ENCODE results near the gene ZNF655.

Gene ZNF655

DNA sequence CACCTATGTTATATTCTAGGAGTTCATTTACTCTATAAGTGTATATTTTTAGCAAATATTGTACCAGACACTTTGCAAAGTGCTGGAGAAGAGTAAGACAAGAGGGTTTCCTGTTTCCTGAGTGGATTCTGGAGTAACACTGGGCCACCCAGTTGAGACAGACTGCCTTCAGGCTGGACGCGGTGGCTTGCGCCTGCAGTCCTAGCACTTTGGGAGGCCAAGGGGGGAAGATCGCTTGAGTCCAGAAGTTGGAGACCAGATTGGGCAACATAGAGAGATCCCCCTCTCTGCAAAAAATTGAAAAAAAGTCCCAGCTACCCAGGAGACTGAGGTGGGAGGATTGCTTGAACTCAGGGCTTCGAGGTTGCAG, 57.5 kb downstream of the ZNF655 start:
- DNase-seq = no peak

DNA sequence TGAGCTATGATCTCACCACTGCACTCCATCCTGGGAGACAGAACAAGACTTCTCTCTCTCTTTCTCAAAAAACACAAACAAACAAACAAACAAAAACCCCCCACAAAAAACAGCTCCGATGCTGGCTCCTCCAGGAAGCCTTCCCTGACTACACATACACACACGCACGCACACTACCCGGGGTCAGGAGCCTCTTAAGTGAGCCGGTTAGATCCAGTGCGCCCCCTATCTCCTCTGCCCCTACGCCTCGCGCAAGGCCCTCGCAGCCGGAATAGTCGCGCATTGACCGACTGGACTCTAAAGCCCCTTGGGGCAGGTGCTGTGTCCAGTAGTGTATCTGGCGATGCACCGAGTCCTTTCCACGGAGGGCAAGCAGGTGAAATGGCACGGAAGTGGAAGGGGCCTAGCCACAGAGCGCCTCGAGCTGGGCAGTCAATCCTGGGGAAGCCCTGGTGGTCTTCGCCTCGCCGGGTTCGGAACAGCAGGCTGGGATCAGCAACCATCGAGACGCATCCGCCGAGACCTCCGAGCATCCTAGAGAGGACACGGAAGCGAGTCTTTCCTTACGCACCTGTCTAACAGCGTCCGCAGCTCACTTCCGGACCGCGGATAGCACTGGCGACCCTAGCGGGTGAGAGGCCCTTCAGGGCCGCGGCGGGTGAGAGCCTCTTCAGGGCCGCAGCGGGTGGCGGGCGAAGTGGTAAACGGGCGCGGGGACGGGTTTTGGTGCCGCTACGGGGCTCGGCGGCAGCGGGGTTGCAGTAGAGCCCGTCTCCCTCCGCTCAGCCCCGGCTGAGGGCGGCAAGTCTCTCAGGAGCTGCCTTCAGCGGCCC, 58.1 kb downstream of the ZNF655 start, which contains the start of gene ZSCAN25:
TSS of gene ZSCAN25 (plus strand) at position 588 of the 833 bp plus-strand sequence. CDS start 2,661 bp downstream, outside the sequence.
- DNase-seq = peak; percentile 97

DNA sequence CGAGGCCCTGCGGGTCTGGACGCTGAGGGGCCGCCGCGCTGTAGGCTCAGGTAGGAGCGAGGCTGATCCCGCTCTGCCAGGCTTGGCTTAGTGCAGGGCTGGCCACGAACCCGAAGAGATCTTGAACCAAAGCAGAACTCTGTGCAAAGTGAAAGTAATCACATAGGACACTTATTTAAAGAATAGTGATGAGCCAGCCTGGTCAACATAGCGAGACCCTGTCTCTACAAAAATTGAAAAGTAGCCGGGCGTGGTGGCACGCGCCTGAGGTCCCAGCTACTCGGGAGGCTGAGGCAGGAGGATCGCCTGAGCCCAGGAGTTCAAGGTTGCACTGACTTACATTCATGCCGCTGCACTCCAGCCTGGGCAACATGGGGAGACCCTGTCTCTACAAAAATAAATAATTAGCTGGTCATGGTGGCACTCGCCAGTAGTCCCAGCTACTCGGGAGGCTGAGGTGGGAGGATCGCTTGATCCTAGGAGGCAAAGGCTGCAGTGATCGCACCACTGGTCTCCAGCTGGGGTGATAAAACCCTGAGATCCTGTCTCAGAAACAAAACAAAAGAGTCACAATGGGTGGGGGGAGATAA, 58.8 kb downstream of the ZNF655 start:
- DNase-seq = no peak

DNA sequence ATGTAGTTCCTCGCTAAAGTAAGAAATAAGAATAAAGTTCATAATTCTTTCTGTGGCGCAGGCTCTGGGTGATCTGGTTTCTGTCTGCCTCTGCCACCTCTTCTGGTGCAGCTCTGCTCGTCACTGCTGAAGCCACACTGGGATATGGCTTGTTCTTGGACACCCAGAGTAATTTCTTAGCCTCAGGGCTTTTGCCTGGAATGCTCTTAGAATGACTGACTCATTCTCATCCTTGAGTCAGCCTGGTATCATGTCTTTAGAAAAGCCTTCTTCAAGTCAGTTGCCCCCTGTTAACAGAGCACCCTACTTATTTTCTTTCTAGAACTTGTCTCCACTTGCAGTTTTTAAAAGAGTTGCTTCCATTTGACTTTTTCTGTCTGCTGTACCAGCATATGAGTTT, 60.3 kb downstream of the ZNF655 start:
- DNase-seq = no peak

DNA sequence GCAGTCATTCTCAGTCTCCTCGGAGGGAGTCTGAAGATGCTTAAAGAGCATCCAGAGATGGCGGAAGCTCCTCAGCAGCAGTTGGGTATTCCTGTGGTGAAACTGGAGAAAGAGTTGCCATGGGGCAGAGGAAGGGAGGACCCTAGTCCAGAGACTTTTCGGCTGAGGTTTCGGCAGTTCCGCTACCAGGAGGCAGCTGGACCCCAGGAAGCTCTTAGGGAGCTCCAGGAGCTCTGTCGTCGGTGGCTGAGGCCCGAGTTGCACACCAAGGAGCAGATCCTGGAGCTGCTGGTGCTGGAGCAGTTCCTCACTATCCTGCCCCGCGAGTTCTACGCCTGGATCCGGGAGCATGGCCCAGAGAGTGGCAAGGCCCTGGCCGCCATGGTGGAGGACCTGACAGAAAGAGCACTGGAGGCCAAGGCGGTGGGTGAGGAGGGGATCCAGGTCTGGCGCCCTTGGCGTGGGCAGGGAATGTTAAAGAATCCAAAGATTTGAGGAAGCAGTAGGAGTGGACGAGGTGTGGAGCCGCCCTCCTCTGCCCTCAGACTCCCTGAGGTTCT, 61.2 kb downstream of the ZNF655 start:
- no peak for DNase-seq

DNA sequence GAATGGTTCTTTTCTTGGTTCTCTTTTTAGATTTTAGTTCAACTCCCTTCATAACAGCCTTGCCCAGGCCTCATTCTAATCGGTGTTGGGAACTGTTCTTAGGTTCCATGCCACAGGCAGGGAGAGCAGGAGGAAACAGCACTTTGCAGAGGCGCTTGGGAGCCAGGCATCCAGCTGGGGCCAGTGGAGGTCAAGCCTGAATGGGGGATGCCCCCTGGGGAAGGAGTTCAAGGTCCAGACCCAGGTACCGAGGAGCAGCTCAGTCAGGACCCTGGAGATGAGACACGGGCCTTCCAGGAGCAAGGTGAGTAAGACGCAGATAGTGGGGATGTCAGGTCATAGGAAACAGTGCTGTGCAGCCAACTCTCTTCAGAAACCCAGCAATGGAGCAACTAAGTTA, 62.8 kb downstream of the ZNF655 start:
- no peak for DNase-seq

- DNase-seq = no peak
Measured at GRCh38 chr7:99622596-99622995, 64.2 kb downstream of the ZNF655 start.

GRCh38 chr7:99623091-99623693, 64.8 kb downstream of the ZNF655 start:
- no peak for DNase-seq

DNA sequence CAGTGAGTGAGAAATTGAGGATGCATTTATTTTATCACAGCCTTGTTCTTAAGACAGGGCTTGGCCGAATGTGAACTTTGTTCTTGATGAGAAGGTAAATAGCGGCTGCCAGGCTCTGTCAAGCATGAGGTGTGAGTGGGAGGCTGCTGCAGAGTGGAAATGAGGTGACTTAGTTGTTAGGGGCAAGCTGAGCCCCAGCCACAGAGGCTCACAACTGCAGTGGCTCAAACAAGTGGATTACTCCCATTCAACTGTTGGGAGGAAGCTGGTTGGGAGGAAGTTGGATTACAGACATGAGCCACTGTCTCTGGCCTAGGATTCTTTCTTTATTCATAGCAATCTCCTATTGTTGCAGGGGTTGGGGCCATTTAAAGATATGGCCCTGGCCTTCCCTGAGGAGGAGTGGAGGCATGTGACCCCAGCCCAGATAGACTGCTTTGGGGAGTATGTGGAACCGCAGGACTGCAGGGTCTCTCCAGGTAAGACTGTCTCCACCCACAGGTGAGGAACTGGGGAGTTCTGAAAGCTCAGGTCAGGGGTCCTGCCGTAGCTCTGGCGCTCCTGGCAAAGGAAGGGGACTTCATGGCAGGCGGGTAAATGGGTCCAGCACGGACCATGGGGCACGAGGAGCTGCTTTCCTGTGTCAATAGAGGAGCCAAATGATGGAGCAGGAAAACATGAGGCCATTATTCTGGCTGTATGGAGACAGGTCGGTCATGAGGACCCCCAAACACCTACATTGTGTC, 65.4 kb downstream of the ZNF655 start:
- DNase-seq = no peak

DNA sequence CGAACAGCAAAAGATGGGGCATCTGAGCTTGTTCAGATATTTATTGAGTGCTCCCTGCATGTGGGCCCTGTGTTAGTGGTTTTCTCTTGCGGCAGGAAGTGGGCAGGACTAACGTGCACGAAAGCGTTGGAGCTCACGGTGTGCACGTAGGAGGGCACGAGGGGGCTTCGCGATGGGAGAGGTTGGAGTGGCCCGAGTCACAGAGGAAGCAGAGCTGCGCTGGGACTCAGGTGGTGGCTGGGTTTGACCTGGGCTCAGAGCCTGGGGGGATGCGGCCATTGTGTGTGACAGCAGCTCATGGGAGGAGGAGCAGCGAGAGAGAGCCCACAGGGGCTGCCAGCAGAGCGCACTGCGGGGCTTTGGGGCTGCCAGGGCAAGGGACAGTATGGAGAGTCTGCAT, 66.0 kb downstream of the ZNF655 start:
- no peak for DNase-seq

DNA sequence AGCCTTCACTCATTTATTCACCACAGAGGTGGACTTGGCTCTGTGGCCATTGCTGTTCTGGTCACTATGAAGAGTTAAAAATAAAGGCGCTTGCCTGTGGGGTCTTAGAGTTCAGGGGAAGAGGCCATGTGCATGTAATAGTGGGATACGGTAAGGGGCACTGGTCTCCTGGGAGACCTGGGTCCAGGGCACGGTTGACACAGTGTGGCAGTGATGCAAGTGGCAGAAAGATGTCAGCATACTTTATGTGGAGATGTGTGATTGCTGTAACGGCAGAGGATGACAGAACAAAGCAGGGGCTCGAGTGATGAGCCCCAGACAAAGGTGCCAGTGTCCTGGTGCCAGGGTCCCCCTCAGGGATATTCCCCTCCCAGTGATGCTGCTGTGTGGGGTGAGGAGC, 66.9 kb downstream of the ZNF655 start:
- no peak for DNase-seq

GRCh38 chr7:99625961-99626360, 67.5 kb downstream of the ZNF655 start:
- no peak for DNase-seq
